ENCODE measurements around the gene HPN.

- TF ChIP-seq YY1 (IDR thresholded peaks at IDR 0.05; ENCODE audit: insufficient read depth, insufficient replicate concordance, low read depth, low read length) (no peak), NR3C1 (CRISPR knock-in tag; IDR thresholded peaks at IDR 0.05) (no peak), BCL6 (CRISPR knock-in tag; IDR thresholded peaks at IDR 0.05) (no peak), TCF12 (IDR thresholded peaks at IDR 0.05) (no peak), TCF12 (CRISPR knock-in tag; IDR thresholded peaks at IDR 0.05) (no peak), TOE1 (CRISPR knock-in tag; IDR thresholded peaks at IDR 0.05) (no peak), CTCF (CRISPR knock-in tag; IDR thresholded peaks at IDR 0.05) (no peak), ZNF24 (IDR thresholded peaks at IDR 0.05) (no peak), REST (IDR thresholded peaks at IDR 0.05; ENCODE audit: borderline replicate concordance in 1 of 2, low read depth in 1 of 2, low read length in 2 of 2) (no peak), FOXK2 (IDR thresholded peaks at IDR 0.05) (no peak), MAZ (IDR thresholded peaks at IDR 0.05; ENCODE audit: borderline replicate concordance, low read depth, low read length) (no peak), MAZ (CRISPR knock-in tag; IDR thresholded peaks at IDR 0.05; ENCODE audit: low read depth) (no peak), ZNF367 (CRISPR knock-in tag; IDR thresholded peaks at IDR 0.05; ENCODE audit: borderline replicate concordance) (no peak), ZHX1 (CRISPR knock-in tag; IDR thresholded peaks at IDR 0.05; ENCODE audit: low read depth) (no peak), NFIC (IDR thresholded peaks at IDR 0.05; ENCODE audit: low read length) (no peak)
Observed at GRCh38 chr19:35046461-35046860, 4.9 kb downstream of the HPN start.
